GM18511 (cell line): ENCODE data around the gene PSG4.
"Not testable (repeated sequence)": the region's sequence is repeated elsewhere in the genome, so short reads cannot be mapped to it uniquely, and the experiment has no call there.

Source experiments
- ATAC-seq: cut with Tn5 transposase; IDR thresholded peaks from one replicate; pipeline ENCODE4 v1.9.1; 2021; ENCODE audit warnings: mild to moderate bottlenecking, moderate library complexity; ENCODE audit not compliant: unreplicated experiment

Gene PSG4

GRCh38 chr19:43198686-43199419 lies 6.6 kb downstream of the PSG4 start:
- not testable (repeated sequence) for ATAC-seq

- ATAC-seq: not testable (repeated sequence)
Measured at GRCh38 chr19:43197666-43198397, 7.6 kb downstream of the PSG4 start.

GRCh38 chr19:43194397-43194796 lies 11.0 kb downstream of the PSG4 start:
- not testable (repeated sequence) for ATAC-seq

- not testable (repeated sequence) for ATAC-seq
Measured at GRCh38 chr19:43192381-43193155, 12.9 kb downstream of the PSG4 start.

- not testable (repeated sequence) for ATAC-seq
Measured at GRCh38 chr19:43188092-43188491, 17.3 kb downstream of the PSG4 start.

GRCh38 chr19:43186311-43186935 lies 19.0 kb downstream of the PSG4 start, which contains the start of gene PSG5:
PSG5 (minus strand) TSS chr19:43186536; CDS start chr19:43186405, 131 bp downstream.
- ATAC-seq: not testable (repeated sequence)

GRCh38 chr19:43181869-43182771 lies 23.3 kb downstream of the PSG4 start:
- ATAC-seq: not testable (repeated sequence)

- ATAC-seq: not testable (repeated sequence)
Measured at GRCh38 chr19:43179569-43180147, 25.8 kb downstream of the PSG4 start.

- ATAC-seq: not testable (repeated sequence)
Measured at GRCh38 chr19:43178577-43178976, 26.9 kb downstream of the PSG4 start.

- ATAC-seq: not testable (repeated sequence)
Measured at GRCh38 chr19:43165906-43166305, 39.5 kb downstream of the PSG4 start.

GRCh38 chr19:43163135-43163534 lies 42.3 kb downstream of the PSG4 start:
- not testable (repeated sequence) for ATAC-seq

- ATAC-seq: not testable (repeated sequence)
Measured at GRCh38 chr19:43162261-43162660, 43.2 kb downstream of the PSG4 start.

- no peak for ATAC-seq
Measured at GRCh38 chr19:43152214-43152613, 53.2 kb downstream of the PSG4 start.

- not testable (repeated sequence) for ATAC-seq
Measured at GRCh38 chr19:43149788-43150187, 55.6 kb downstream of the PSG4 start.

GRCh38 chr19:43148233-43148632 lies 57.2 kb downstream of the PSG4 start:
- ATAC-seq: no peak
